ENCODE results near the gene FXR1.

Gene FXR1

GRCh38 chr3:180911876-180912303 is 580 bp upstream of the FXR1 start:
- no peak for TF ChIP-seq CTCF (IDR thresholded peaks at IDR 0.05; ENCODE audit: control extremely low read depth, extremely low read depth, low read depth, missing control alignments)
- no peak for DNase-seq (ENCODE audit: extremely low spot score)
- CTCF ChIA-PET, result interaction anchor here (0.6 to 3.3 kb wide), 14 partner anchors 9 to 1262 kb away, joined by 3 to 18 read pairs (median 4); no protein-coding TSS in a partner anchor
- POLR2A ChIA-PET, result no interaction called here

GRCh38 chr3:180913581-180914404 is 1.3 kb downstream of the FXR1 start:
- DNase-seq (ENCODE audit: extremely low spot score), result no peak
- no peak for TF ChIP-seq CTCF (IDR thresholded peaks at IDR 0.05; ENCODE audit: control extremely low read depth, extremely low read depth, low read depth, missing control alignments)
- CTCF ChIA-PET, result interaction anchor here (1.1 to 3.3 kb wide), 6 partner anchors 11 to 71 kb away, joined by 3 to 18 read pairs (median 6); no protein-coding TSS in a partner anchor
- POLR2A ChIA-PET, result no interaction called here

GRCh38 chr3:180918542-180918941 is 6.1 kb downstream of the FXR1 start:
- no peak for TF ChIP-seq CTCF (IDR thresholded peaks at IDR 0.05; ENCODE audit: control extremely low read depth, extremely low read depth, low read depth, missing control alignments)
- ChIA-PET CTCF (no interaction called here), POLR2A (interaction anchor here (0.7 kb wide), 2 partner anchors 258 to 1798 kb away, joined by 3 to 6 read pairs; no protein-coding TSS in a partner anchor)
- DNase-seq (ENCODE audit: extremely low spot score), result no peak

GRCh38 chr3:180922242-180922641 is 9.8 kb downstream of the FXR1 start:
- DNase-seq (ENCODE audit: extremely low spot score), result no peak
- no peak for TF ChIP-seq CTCF (IDR thresholded peaks at IDR 0.05; ENCODE audit: control extremely low read depth, extremely low read depth, low read depth, missing control alignments)
- POLR2A ChIA-PET, result no interaction called here
- CTCF ChIA-PET, result no interaction called here

- ChIA-PET POLR2A (no interaction called here), CTCF (interaction anchor here (0.9 to 1.5 kb wide), 2 partner anchors 8 to 11 kb away, joined by 3 read pairs; partner anchors contain the start of gene FXR1)
Observed at GRCh38 chr3:180923561-180923960, 11.1 kb downstream of the FXR1 start.

GRCh38 chr3:180926526-180926925 is 14.1 kb downstream of the FXR1 start:
- CTCF ChIA-PET, result no interaction called here
- no peak for TF ChIP-seq CTCF (IDR thresholded peaks at IDR 0.05; ENCODE audit: control extremely low read depth, extremely low read depth, low read depth, missing control alignments)

More at GRCh38 chr3:180923561-180923960, 11.1 kb downstream of the FXR1 start:
- DNase-seq (ENCODE audit: extremely low spot score), result no peak
- TF ChIP-seq CTCF (IDR thresholded peaks at IDR 0.05; ENCODE audit: control extremely low read depth, extremely low read depth, low read depth, missing control alignments), result no peak

More at GRCh38 chr3:180926526-180926925, 14.1 kb downstream of the FXR1 start:
- POLR2A ChIA-PET, result no interaction called here
- DNase-seq (ENCODE audit: extremely low spot score), result no peak

Data from GM10248 (cell line).